ENCODE measurements around the gene MEI1. TPM values are rescaled to one million over a fixed set of nuclear protein-coding genes. Genes with fewer than 3 reads are reported as not detected.

The MEI1 gene
- total and polyA plus RNA-seq, 4 donors, result 0.49 to 2.0 (median 1.4) TPM; not detected in 1

- Histone ChIP-seq H3K4me1 (ENCODE audit: control insufficient read depth in 1 of 2, insufficient read depth in 2 of 2, low read length in 2 of 2) (no peaks in the 10 kb centered on the region), H3K4me3 (ENCODE audit: low read length in 2 of 2) (no peak overlapping the region), H3K36me3 (ENCODE audit: control insufficient read depth in 1 of 2, insufficient read depth in 2 of 2, low read length in 1 of 2) (no peaks in the 10 kb centered on the region), H3K27ac (ENCODE audit: low read depth in 1 of 2, low read length in 2 of 2) (no peak overlapping the region), H3K27me3 (ENCODE audit: control insufficient read depth in 1 of 2, insufficient read depth in 2 of 2, low read length in 1 of 2) (no peaks in the 10 kb centered on the region), H3K9me3 (ENCODE audit: control insufficient read depth, low read length) (no peaks in the 10 kb centered on the region)
- ATAC-seq (ENCODE audit: low FRiP score), result no peak
- intact Hi-C loops (cut with DNase I), result no loop called here
- 95 to 96% methylated on average over 16 of the region's 16 CpGs for WGBS, 2 donors
- peak in 1 of 2 donors; percentile 26 for DNase-seq
Measured at GRCh38 chr22:41812805-41813545, 113.7 kb downstream of the MEI1 start.

DNA sequence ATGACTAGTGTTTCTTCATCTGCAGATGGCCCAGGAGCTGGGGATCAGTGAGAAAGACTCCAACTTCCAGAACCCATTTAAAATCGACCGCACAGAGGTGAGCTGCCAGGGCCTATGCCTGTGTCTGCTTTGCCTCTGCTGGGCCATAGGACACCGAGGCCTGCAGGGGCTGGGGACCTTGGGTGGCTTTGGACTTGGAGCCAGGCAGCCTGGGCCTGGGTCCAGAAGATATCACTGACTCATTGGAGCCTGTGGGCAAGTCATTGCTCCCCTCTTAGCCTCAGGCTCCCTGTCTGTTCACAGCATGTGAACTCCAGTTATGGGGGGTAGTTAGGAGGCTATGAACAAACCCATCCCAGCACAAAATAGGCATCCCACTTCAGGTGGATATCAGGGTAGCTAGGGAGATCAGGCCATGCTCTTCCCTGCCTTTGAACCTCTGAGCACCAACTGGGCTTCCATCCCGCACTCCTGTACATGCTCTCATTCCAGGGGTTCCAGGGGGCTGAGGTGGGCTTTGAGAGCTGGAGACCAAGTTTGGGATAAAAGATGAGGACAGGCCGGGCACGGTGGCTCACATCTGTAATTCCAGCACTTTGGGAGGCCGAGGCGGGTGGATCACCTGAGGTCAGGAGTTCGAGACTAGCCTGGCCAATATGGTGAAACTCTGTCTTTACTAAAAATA is 114.6 kb downstream of the MEI1 start:
- no peaks in the 10 kb centered on the region for H3K27me3 ChIP-seq (ENCODE audit: control insufficient read depth in 1 of 2, insufficient read depth in 2 of 2, low read length in 1 of 2)
- ATAC-seq (ENCODE audit: low FRiP score) (no peak), DNase-seq (peak in 1 of 2 donors; percentile 15)
- no peaks in the 10 kb centered on the region for H3K9me3 ChIP-seq (ENCODE audit: control insufficient read depth, low read length)
- H3K36me3 ChIP-seq (ENCODE audit: control insufficient read depth in 1 of 2, insufficient read depth in 2 of 2, low read length in 1 of 2), result no peaks in the 10 kb centered on the region
- WGBS, 2 donors, result 94 to 97% methylated on average over 9 of the region's 9 CpGs
- no peaks in the 10 kb centered on the region for H3K4me1 ChIP-seq (ENCODE audit: control insufficient read depth in 1 of 2, insufficient read depth in 2 of 2, low read length in 2 of 2)
- no peak overlapping the region for H3K27ac ChIP-seq (ENCODE audit: low read depth in 1 of 2, low read length in 2 of 2)
- no peak overlapping the region for H3K4me3 ChIP-seq (ENCODE audit: low read length in 2 of 2)
- intact Hi-C loops (cut with DNase I), result no loop called here

GRCh38 chr22:41815716-41816115 is 116.4 kb downstream of the MEI1 start:
- Histone ChIP-seq H3K4me3 (ENCODE audit: low read length in 2 of 2) (no peak overlapping the region), H3K9me3 (ENCODE audit: control insufficient read depth, low read length) (no peaks in the 10 kb centered on the region), H3K4me1 (ENCODE audit: control insufficient read depth in 1 of 2, insufficient read depth in 2 of 2, low read length in 2 of 2) (no peaks in the 10 kb centered on the region), H3K27ac (ENCODE audit: low read depth in 1 of 2, low read length in 2 of 2) (no peak overlapping the region), H3K36me3 (ENCODE audit: control insufficient read depth in 1 of 2, insufficient read depth in 2 of 2, low read length in 1 of 2) (no peaks in the 10 kb centered on the region), H3K27me3 (ENCODE audit: control insufficient read depth in 1 of 2, insufficient read depth in 2 of 2, low read length in 1 of 2) (no peaks in the 10 kb centered on the region)
- no peak for DNase-seq
- WGBS, 2 donors, result 91 to 93% methylated on average over 3 of the region's 3 CpGs
- intact Hi-C loops (cut with DNase I), result no loop called here
- no peak for ATAC-seq (ENCODE audit: low FRiP score)

- WGBS, 2 donors, result 94% methylated on average over 1 of the region's 1 CpG
- Histone ChIP-seq H3K9me3 (ENCODE audit: control insufficient read depth, low read length) (no peaks in the 10 kb centered on the region), H3K27ac (ENCODE audit: low read depth in 1 of 2, low read length in 2 of 2) (no peak overlapping the region), H3K27me3 (ENCODE audit: control insufficient read depth in 1 of 2, insufficient read depth in 2 of 2, low read length in 1 of 2) (no peaks in the 10 kb centered on the region), H3K4me3 (ENCODE audit: low read length in 2 of 2) (no peak overlapping the region), H3K36me3 (ENCODE audit: control insufficient read depth in 1 of 2, insufficient read depth in 2 of 2, low read length in 1 of 2) (no peaks in the 10 kb centered on the region), H3K4me1 (ENCODE audit: control insufficient read depth in 1 of 2, insufficient read depth in 2 of 2, low read length in 2 of 2) (no peaks in the 10 kb centered on the region)
- intact Hi-C loops (cut with DNase I), result no loop called here
- ATAC-seq (ENCODE audit: low FRiP score) (no peak), DNase-seq (no peak)
Measured at GRCh38 chr22:41816241-41816640, 116.9 kb downstream of the MEI1 start.

DNA sequence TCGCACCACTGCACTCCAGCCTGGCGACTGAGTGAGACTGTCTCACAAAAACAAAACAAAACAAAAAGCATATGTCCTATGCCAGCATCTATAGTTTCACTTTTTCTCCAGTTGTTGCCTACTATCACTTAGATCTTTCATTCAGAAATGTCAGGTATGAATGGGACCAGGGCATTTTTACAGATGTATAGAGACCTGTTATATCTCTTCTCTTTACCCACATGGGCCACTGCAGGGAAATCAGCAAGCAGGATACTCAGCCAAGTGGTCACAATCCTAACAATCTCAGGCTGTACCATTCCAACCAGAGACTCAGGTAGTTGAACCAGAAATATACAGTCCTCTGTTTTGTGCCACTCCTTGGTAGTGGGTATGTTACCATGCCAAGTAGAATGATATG is 117.6 kb downstream of the MEI1 start:
- H3K36me3 ChIP-seq (ENCODE audit: control insufficient read depth in 1 of 2, insufficient read depth in 2 of 2, low read length in 1 of 2), result no peaks in the 10 kb centered on the region
- 90 to 92% methylated on average over 2 of the region's 2 CpGs for WGBS, 2 donors
- no peaks in the 10 kb centered on the region for H3K4me1 ChIP-seq (ENCODE audit: control insufficient read depth in 1 of 2, insufficient read depth in 2 of 2, low read length in 2 of 2)
- H3K27ac ChIP-seq (ENCODE audit: low read depth in 1 of 2, low read length in 2 of 2), result no peak overlapping the region
- DNase-seq (no peak), ATAC-seq (ENCODE audit: low FRiP score) (no peak)
- no peaks in the 10 kb centered on the region for H3K27me3 ChIP-seq (ENCODE audit: control insufficient read depth in 1 of 2, insufficient read depth in 2 of 2, low read length in 1 of 2)
- intact Hi-C loops (cut with DNase I), result no loop called here
- H3K4me3 ChIP-seq (ENCODE audit: low read length in 2 of 2), result no peak overlapping the region
- no peaks in the 10 kb centered on the region for H3K9me3 ChIP-seq (ENCODE audit: control insufficient read depth, low read length)

DNA sequence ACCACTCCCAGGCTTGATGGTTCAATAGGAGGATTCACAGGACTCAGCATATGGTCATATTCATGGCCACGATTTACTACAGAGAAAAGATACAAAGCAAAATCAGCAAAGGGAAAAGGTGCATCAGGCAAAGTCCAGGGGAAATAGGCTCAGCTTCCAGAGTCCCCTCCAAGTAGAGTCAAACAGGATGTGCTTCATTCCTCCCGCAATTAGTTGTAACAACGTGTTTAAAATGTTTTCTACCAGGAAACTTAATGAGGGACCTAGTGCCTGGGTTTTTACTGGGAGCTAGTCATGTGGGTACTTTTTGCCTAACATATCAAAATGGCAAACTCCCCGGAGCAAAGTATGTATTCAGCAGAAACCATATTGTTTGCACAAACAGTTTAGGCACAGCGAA is 118.7 kb downstream of the MEI1 start:
- Histone ChIP-seq H3K36me3 (ENCODE audit: control insufficient read depth in 1 of 2, insufficient read depth in 2 of 2, low read length in 1 of 2) (no peaks in the 10 kb centered on the region), H3K4me3 (ENCODE audit: low read length in 2 of 2) (no peak overlapping the region), H3K27ac (ENCODE audit: low read depth in 1 of 2, low read length in 2 of 2) (no peak overlapping the region), H3K4me1 (ENCODE audit: control insufficient read depth in 1 of 2, insufficient read depth in 2 of 2, low read length in 2 of 2) (no peaks in the 10 kb centered on the region), H3K9me3 (ENCODE audit: control insufficient read depth, low read length) (no peaks in the 10 kb centered on the region), H3K27me3 (ENCODE audit: control insufficient read depth in 1 of 2, insufficient read depth in 2 of 2, low read length in 1 of 2) (no peaks in the 10 kb centered on the region)
- no peak for DNase-seq
- 84 to 91% methylated on average over 5 of the region's 5 CpGs for WGBS, 2 donors
- intact Hi-C loops (cut with DNase I), result no loop called here
- no peak for ATAC-seq (ENCODE audit: low FRiP score)

DNA sequence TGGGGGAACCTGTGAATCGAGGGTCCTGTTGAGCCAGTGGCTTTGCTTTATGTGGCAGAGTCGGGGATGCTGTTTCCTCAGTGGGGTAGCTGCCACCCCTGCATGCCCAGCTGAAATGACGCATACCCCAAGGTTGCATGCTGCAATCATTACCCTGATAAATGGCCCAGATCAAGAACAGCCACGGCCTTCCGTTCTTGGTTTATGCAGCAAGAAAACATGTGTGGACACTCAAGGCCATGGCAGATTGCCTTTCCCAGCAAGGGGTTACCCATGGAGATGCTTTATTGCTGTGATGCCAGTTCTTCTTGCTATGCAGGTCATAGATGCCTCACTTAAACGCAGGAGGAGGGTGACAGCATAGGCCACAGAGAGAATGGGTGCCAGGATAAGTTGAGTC is 119.3 kb downstream of the MEI1 start:
- no peak for ATAC-seq (ENCODE audit: low FRiP score)
- 91 to 95% methylated on average over 6 of the region's 6 CpGs for WGBS, 2 donors

GRCh38 chr22:41819257-41819656 is 120.0 kb downstream of the MEI1 start:
- no peak overlapping the region for H3K27ac ChIP-seq (ENCODE audit: low read depth in 1 of 2, low read length in 2 of 2)
- H3K4me1 ChIP-seq (ENCODE audit: control insufficient read depth in 1 of 2, insufficient read depth in 2 of 2, low read length in 2 of 2), result no peaks in the 10 kb centered on the region
- no peaks in the 10 kb centered on the region for H3K36me3 ChIP-seq (ENCODE audit: control insufficient read depth in 1 of 2, insufficient read depth in 2 of 2, low read length in 1 of 2)
- no peaks in the 10 kb centered on the region for H3K27me3 ChIP-seq (ENCODE audit: control insufficient read depth in 1 of 2, insufficient read depth in 2 of 2, low read length in 1 of 2)
- intact Hi-C loops (cut with DNase I), result no loop called here
- no peak overlapping the region for H3K4me3 ChIP-seq (ENCODE audit: low read length in 2 of 2)
- no peak for ATAC-seq (ENCODE audit: low FRiP score)
- 86 to 90% methylated on average over 4 of the region's 4 CpGs for WGBS, 2 donors
- H3K9me3 ChIP-seq (ENCODE audit: control insufficient read depth, low read length), result no peaks in the 10 kb centered on the region
- no peak for DNase-seq

More for the DNA sequence above, 119.3 kb downstream of the MEI1 start:
- H3K36me3 ChIP-seq (ENCODE audit: control insufficient read depth in 1 of 2, insufficient read depth in 2 of 2, low read length in 1 of 2), result no peaks in the 10 kb centered on the region
- no peak for DNase-seq
- no peaks in the 10 kb centered on the region for H3K27me3 ChIP-seq (ENCODE audit: control insufficient read depth in 1 of 2, insufficient read depth in 2 of 2, low read length in 1 of 2)
- H3K4me3 ChIP-seq (ENCODE audit: low read length in 2 of 2), result no peak overlapping the region
- intact Hi-C loops (cut with DNase I), result no loop called here
- no peak overlapping the region for H3K27ac ChIP-seq (ENCODE audit: low read depth in 1 of 2, low read length in 2 of 2)
- no peaks in the 10 kb centered on the region for H3K4me1 ChIP-seq (ENCODE audit: control insufficient read depth in 1 of 2, insufficient read depth in 2 of 2, low read length in 2 of 2)
- H3K9me3 ChIP-seq (ENCODE audit: control insufficient read depth, low read length), result no peaks in the 10 kb centered on the region

DNA sequence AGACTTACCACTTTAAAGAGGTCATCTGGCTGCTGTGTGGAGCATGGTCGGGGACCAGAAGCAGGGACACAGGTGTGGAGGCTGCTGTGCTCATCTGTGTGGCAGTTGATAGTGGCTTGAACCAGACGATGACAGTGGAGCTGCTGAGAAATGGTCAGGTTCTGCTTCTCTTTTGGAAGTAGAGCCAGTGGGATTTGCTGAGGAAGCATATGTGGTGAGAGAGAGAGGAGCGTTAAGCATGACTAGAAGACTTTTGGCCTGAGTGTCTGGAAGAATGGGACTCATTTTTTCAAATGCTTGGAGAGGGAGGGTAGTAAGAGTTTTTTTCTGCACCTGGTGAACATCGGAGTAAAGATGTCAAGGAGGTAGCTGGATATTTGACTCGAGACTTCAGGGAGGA is 121.1 kb downstream of the MEI1 start:
- Histone ChIP-seq H3K36me3 (ENCODE audit: control insufficient read depth in 1 of 2, insufficient read depth in 2 of 2, low read length in 1 of 2) (no peaks in the 10 kb centered on the region), H3K27ac (ENCODE audit: low read depth in 1 of 2, low read length in 2 of 2) (no peak overlapping the region), H3K4me1 (ENCODE audit: control insufficient read depth in 1 of 2, insufficient read depth in 2 of 2, low read length in 2 of 2) (no peaks in the 10 kb centered on the region), H3K4me3 (ENCODE audit: low read length in 2 of 2) (no peak overlapping the region), H3K9me3 (ENCODE audit: control insufficient read depth, low read length) (no peaks in the 10 kb centered on the region), H3K27me3 (ENCODE audit: control insufficient read depth in 1 of 2, insufficient read depth in 2 of 2, low read length in 1 of 2) (no peaks in the 10 kb centered on the region)
- 83 to 88% methylated on average over 5 of the region's 5 CpGs for WGBS, 2 donors
- intact Hi-C loops (cut with DNase I), result loop anchor here (5.0 kb wide), 1 partner anchor 122 kb away; no protein-coding TSS in a partner anchor
- ATAC-seq (ENCODE audit: low FRiP score), result no peak
- DNase-seq, result no peak
